DND-41 (cell line): ENCODE measurements around the gene TSPYL2.

ENCODE experiments used
- ATAC-seq: fragments of 200-7000 bp; cut with Tn5 transposase; 3 replicates; pipeline ENCODE4 v1.9.1; 2021; ENCODE audit warnings: low read depth; ENCODE audit not compliant: insufficient read depth
- DNase-seq: peaks from one replicate; pipeline ENCODE4 v3.0.0-alpha.2; 2020
- H2AFZ ChIP-seq: 2 replicates; pipeline ENCODE4 v1.6.0; 2012; ENCODE audit warnings: low read depth, low read length
- H3K27ac ChIP-seq: 2 replicates; pipeline ENCODE4 v1.5.1; 2012; ENCODE audit warnings: low read length, inconsistent platforms
- H3K27me3 ChIP-seq: fragments of 200-600 bp; sonication (generic); 2 replicates; pipeline ENCODE4 v1.6.0; 2012; ENCODE audit warnings: low read length, mild to moderate bottlenecking, inconsistent platforms; ENCODE audit not compliant: insufficient read depth, poor library complexity
- H3K36me3 ChIP-seq: 2 replicates; pipeline ENCODE4 v1.5.1; 2012; ENCODE audit warnings: low read length, inconsistent platforms; ENCODE audit not compliant: insufficient read depth
- H3K4me1 ChIP-seq: 2 replicates; pipeline ENCODE4 v1.5.1; 2012; ENCODE audit warnings: mild to moderate bottlenecking, low read length; ENCODE audit not compliant: insufficient read depth
- H3K4me2 ChIP-seq: 2 replicates; pipeline ENCODE4 v1.6.0; 2012; ENCODE audit warnings: mild to moderate bottlenecking, moderate library complexity, low read length, inconsistent platforms; ENCODE audit not compliant: insufficient read depth
- H3K4me3 ChIP-seq, 2 experiments: fragments of 200-600 bp in 1 of 2; shearing (Covaris generic) in 1 of 2; 2 replicates each; pipeline ENCODE4 v1.5.1; 2012 to 2016; ENCODE audit warnings: inconsistent platforms in 2 of 2, low read length in 2 of 2, mild to moderate bottlenecking in 2 of 2, low read depth in 1 of 2, moderate library complexity in 1 of 2
- H3K79me2 ChIP-seq: 2 replicates; pipeline ENCODE4 v1.6.0; 2012; ENCODE audit warnings: low read length, inconsistent platforms; ENCODE audit not compliant: insufficient read depth
- H3K9ac ChIP-seq: 2 replicates; pipeline ENCODE4 v1.6.0; 2012; ENCODE audit warnings: low read depth, mild to moderate bottlenecking, inconsistent platforms, low read length, moderate library complexity
- H3K9me3 ChIP-seq: 2 replicates; pipeline ENCODE4 v1.5.1; 2012; ENCODE audit warnings: low read length, moderate library complexity, mild to moderate bottlenecking, inconsistent platforms; ENCODE audit not compliant: insufficient read depth, severe bottlenecking
- H4K20me1 ChIP-seq: 2 replicates; pipeline ENCODE4 v1.6.0; 2012; ENCODE audit warnings: low read length; ENCODE audit not compliant: insufficient read depth
- CTCF ChIP-seq: IDR thresholded peaks from 2 replicates; pipeline ENCODE4 v1.5.1; 2012; ENCODE audit warnings: borderline replicate concordance, low read length, moderate library complexity, mild to moderate bottlenecking; ENCODE audit not compliant: poor library complexity, severe bottlenecking; ENCODE audit errors: extremely low read depth
- EZH2 ChIP-seq: IDR thresholded peaks from 3 replicates; pipeline ENCODE4 v1.6.1; 2012; ENCODE audit warnings: borderline replicate concordance, low read depth, mild to moderate bottlenecking, moderate library complexity, low read length, inconsistent platforms; ENCODE audit not compliant: severe bottlenecking

TSPYL2 gene

GRCh38 chrX:53049127-53049517 is 33.0 kb upstream of the TSPYL2 start:
- DNase-seq (no peak), ATAC-seq (no peak)
- H4K20me1 ChIP-seq: no peaks in the 10 kb centered on the region
- no peak overlapping the region for H3K27ac ChIP-seq
- no peaks in the 10 kb centered on the region for H3K9me3 ChIP-seq
- no peaks in the 10 kb centered on the region for H3K27me3 ChIP-seq
- no peaks in the 10 kb centered on the region for H3K79me2 ChIP-seq
- H3K36me3 ChIP-seq: no peaks in the 10 kb centered on the region
- H3K4me2 ChIP-seq: no peak overlapping the region
- no peak for TF ChIP-seq EZH2
- no peak for TF ChIP-seq CTCF
- H2AFZ ChIP-seq: no peak overlapping the region
- no peak overlapping the region for H3K9ac ChIP-seq
- H3K4me1 ChIP-seq: no peaks in the 10 kb centered on the region
- no peak overlapping the region for H3K4me3 ChIP-seq

- Histone ChIP-seq H3K4me2 (no peak overlapping the region), H3K27ac (no peak overlapping the region), H4K20me1 (no peaks in the 10 kb centered on the region), H3K79me2 (no peaks in the 10 kb centered on the region), H2AFZ (no peak overlapping the region), H3K4me1 (no peaks in the 10 kb centered on the region), H3K4me3 (no peak overlapping the region), H3K27me3 (no peaks in the 10 kb centered on the region), H3K9me3 (no peaks in the 10 kb centered on the region), H3K9ac (no peak overlapping the region), H3K36me3 (no peaks in the 10 kb centered on the region)
- TF ChIP-seq CTCF: no peak
- TF ChIP-seq EZH2: no peak
- ATAC-seq (no peak), DNase-seq (no peak)
These were observed 31.3 kb upstream of the TSPYL2 start for GRCh38 chrX:53050841-53051240.

- H3K27me3 ChIP-seq: no peaks in the 10 kb centered on the region
- no peak overlapping the region for H2AFZ ChIP-seq
- no peaks in the 10 kb centered on the region for H3K36me3 ChIP-seq
- no peaks in the 10 kb centered on the region for H3K4me1 ChIP-seq
- no peak for DNase-seq
- no peak for TF ChIP-seq EZH2
- H3K4me2 ChIP-seq: no peak overlapping the region
- no peaks in the 10 kb centered on the region for H3K79me2 ChIP-seq
- no peaks in the 10 kb centered on the region for H3K9me3 ChIP-seq
- H3K27ac ChIP-seq: no peak overlapping the region
- ATAC-seq: no peak
- no peaks in the 10 kb centered on the region for H4K20me1 ChIP-seq
- H3K4me3 ChIP-seq: no peak overlapping the region
- H3K9ac ChIP-seq: no peak overlapping the region
These were observed 26.8 kb upstream of the TSPYL2 start for GRCh38 chrX:53055244-53055849.

GRCh38 chrX:53056292-53056691 is 25.9 kb upstream of the TSPYL2 start:
- Histone ChIP-seq H4K20me1 (no peaks in the 10 kb centered on the region), H3K27me3 (no peaks in the 10 kb centered on the region), H3K9me3 (no peaks in the 10 kb centered on the region), H3K4me2 (no peak overlapping the region), H3K27ac (no peak overlapping the region), H3K4me1 (no peaks in the 10 kb centered on the region), H3K36me3 (no peaks in the 10 kb centered on the region), H2AFZ (no peak overlapping the region), H3K4me3 (no peak overlapping the region), H3K79me2 (no peaks in the 10 kb centered on the region), H3K9ac (no peak overlapping the region)
- DNase-seq (no peak), ATAC-seq (no peak)
- TF ChIP-seq EZH2 (no peak), CTCF (no peak)
